Adrenal gland (tissue), 5 donors: Measurements from ENCODE around the gene SMARCC1.

Experiments
- CTCF ChIP-seq, 6 experiments: fragments of 450-650 bp in 4 of 6; fragments of 200-600 bp in 2 of 6; sonication (generic) in 1 of 6; IDR thresholded peaks; 1 replicate in 5 of 6; 2 replicates in 1 of 6; pipeline versions ENCODE4 v1.5.1 to v1.8.0; 2016 to 2021; ENCODE audit warnings: antibody characterized with exemption in 6 of 6, mild to moderate bottlenecking in 2 of 6, moderate library complexity in 1 of 6
- POLR2A ChIP-seq, 2 donors: fragments of 450-650 bp; IDR thresholded peaks; one replicate each; pipeline ENCODE4 v1.6.1; 2017; ENCODE audit warnings: antibody characterized with exemption in 2 of 2, mild to moderate bottlenecking in 2 of 2, moderate library complexity in 1 of 2
- donor health status: DM: no; HTN: no; CAD: no.

DNA sequence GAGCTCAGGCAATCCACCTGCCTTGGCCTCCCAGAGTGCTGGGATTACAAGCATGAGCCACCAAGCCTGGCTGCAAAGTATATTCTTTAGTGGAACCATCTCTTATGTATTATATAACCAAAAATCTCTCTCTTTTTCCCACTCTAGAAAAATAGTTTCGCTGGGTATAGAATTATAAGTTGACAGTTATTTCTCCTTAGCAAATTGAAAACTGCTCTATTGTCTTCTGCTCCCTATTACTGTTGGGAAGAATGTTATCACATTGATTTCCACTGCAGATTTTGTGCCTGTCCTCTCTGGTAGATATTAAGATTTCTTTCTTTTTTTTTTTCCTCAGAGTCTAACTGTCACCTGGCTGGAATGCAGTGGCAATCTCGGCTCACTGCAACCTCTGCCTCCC, 11.0 kb upstream of the SMARCC1 start:
- no peak for TF ChIP-seq CTCF (IDR thresholded peaks at IDR 0.05)
- no peak for TF ChIP-seq POLR2A (IDR thresholded peaks at IDR 0.05)
